Measurements from ENCODE around the gene METTL15.
"Not testable (repeated sequence)": the region's sequence is repeated elsewhere in the genome, so short reads cannot be mapped to it uniquely, and the experiment has no call there.

- TF ChIP-seq CTCF (IDR thresholded peaks at IDR 0.05); POLR2A (IDR thresholded peaks at IDR 0.05); POLR2AphosphoS5 (IDR thresholded peaks at IDR 0.05; ENCODE audit: insufficient read depth in 1 of 2, low read depth in 1 of 2): not testable (repeated sequence)
Measured at GRCh38 chr11:28272247-28272646, 164.1 kb downstream of the METTL15 start.

All from vagina (tissue), 2 donors.